Keratinocyte (primary cell): ENCODE results near the gene HOXB6. TPM values are rescaled to one million over a fixed set of nuclear protein-coding genes. Genes with fewer than 3 reads are reported as not detected.

ENCODE experiments used
- DNase-seq: peaks from one replicate; pipeline ENCODE4 v3.0.0-alpha.2; 2011; ENCODE audit warnings: low read depth, missing footprints, low spot score
- FAIRE-seq: peaks from 2 replicates; lab custom pipeline; 2011; peaks lifted over from hg19 to GRCh38; lab: Jason Lieb, UNC
- H2AFZ ChIP-seq: 2 replicates; pipeline ENCODE4 v1.6.0; 2012; ENCODE audit warnings: low read length, control low read depth, inconsistent platforms; ENCODE audit not compliant: control insufficient read depth
- H3K27ac ChIP-seq: 2 replicates; pipeline ENCODE4 v1.5.1; 2011; ENCODE audit warnings: low read length; ENCODE audit not compliant: control insufficient read depth, insufficient read depth
- H3K27me3 ChIP-seq: 3 replicates; pipeline ENCODE4 v1.6.0; 2011; ENCODE audit warnings: low read length; ENCODE audit not compliant: control insufficient read depth, insufficient read depth; ENCODE audit errors: extremely low read depth
- H3K36me3 ChIP-seq, 2 experiments: 2 replicates in 1 of 2; 3 replicates in 1 of 2; pipeline ENCODE4 v1.5.1; 2011; ENCODE audit warnings: low read length in 2 of 2, mild to moderate bottlenecking in 1 of 2; ENCODE audit not compliant: control insufficient read depth in 2 of 2, insufficient read depth in 2 of 2; ENCODE audit errors: extremely low read depth in 1 of 2
- H3K4me1 ChIP-seq: 3 replicates; pipeline ENCODE4 v1.5.1; 2011; ENCODE audit warnings: low read length; ENCODE audit not compliant: control insufficient read depth, insufficient read depth; ENCODE audit errors: extremely low read depth
- H3K4me2 ChIP-seq: 3 replicates; pipeline ENCODE4 v1.6.0; 2011; ENCODE audit warnings: low read depth, low read length; ENCODE audit not compliant: control insufficient read depth, insufficient read depth; ENCODE audit errors: extremely low read depth
- H3K4me3 ChIP-seq, 3 experiments: fragments of 200-600 bp in 1 of 3; sonication (generic) in 1 of 3; 2 replicates in 2 of 3; 3 replicates in 1 of 3; pipeline ENCODE4 v1.5.1; 2011 to 2016; ENCODE audit warnings: low read length in 3 of 3, mild to moderate bottlenecking in 3 of 3, control low read depth in 2 of 3, inconsistent platforms in 1 of 3, low read depth in 1 of 3, mixed read lengths in 1 of 3, mixed run types in 1 of 3, moderate library complexity in 1 of 3; ENCODE audit not compliant: control insufficient read depth in 2 of 3, insufficient read depth in 2 of 3; ENCODE audit errors: extremely low read depth in 1 of 3
- H3K79me2 ChIP-seq: 2 replicates; pipeline ENCODE4 v1.6.0; 2012; ENCODE audit warnings: low read length; ENCODE audit not compliant: control insufficient read depth, insufficient read depth
- H3K9ac ChIP-seq: 3 replicates; pipeline ENCODE4 v1.6.0; 2011; ENCODE audit warnings: low read length; ENCODE audit not compliant: control insufficient read depth, insufficient read depth; ENCODE audit errors: extremely low read depth
- H3K9me1 ChIP-seq: 3 replicates; pipeline ENCODE4 v1.6.0; 2011; ENCODE audit warnings: low read length; ENCODE audit not compliant: control insufficient read depth, insufficient read depth; ENCODE audit errors: extremely low read depth
- H3K9me3 ChIP-seq: 2 replicates; pipeline ENCODE4 v1.5.1; 2012; ENCODE audit warnings: low read depth, low read length; ENCODE audit not compliant: control insufficient read depth
- H4K20me1 ChIP-seq: 3 replicates; pipeline ENCODE4 v1.6.0; 2011; ENCODE audit warnings: low read length; ENCODE audit not compliant: control insufficient read depth, insufficient read depth; ENCODE audit errors: extremely low read depth
- EZH2 ChIP-seq: IDR thresholded peaks from one replicate; pipeline ENCODE4 v1.6.1; 2012; ENCODE audit warnings: inconsistent platforms, mild to moderate bottlenecking, low read length, moderate library complexity
- dilution Hi-C: fragments of 300-500 bp; cut with MboI; formaldehyde crosslinking; loops from one replicate; pipeline ENCODE4 v1.7.0; 2020; ENCODE audit warnings: low sequenced_read_pairs; ENCODE audit not compliant: extremely low pct_ligation_motif_present
- polyA plus RNA-seq, 5 experiments: library from polyadenylated mRNA; depleted of rRNA in 3 of 5; stranded (reverse) in 3 of 5; stranded (forward) in 1 of 5; unstranded in 1 of 5; fragments of >200 nt; gene quantifications; 1 replicate in 1 of 5; 2 replicates in 3 of 5; 3 replicates in 1 of 5; pipeline versions ENCODE4 v1.2.1 to v1.2.3, GENCODE V29; 2011 to 2012; ENCODE audit warnings: missing spikeins in 2 of 5, low read depth in 1 of 5, low replicate concordance in 1 of 5
- TF ChIP-seq, protein P1 (sequence below), 3 experiments: IDR thresholded peaks in 1 of 3; conservative IDR thresholded peaks in 1 of 3; optimal IDR thresholded peaks in 1 of 3; 2 replicates in 2 of 3; 3 replicates in 1 of 3; pipeline versions ENCODE3 to v1.5.1; 2011; ENCODE audit warnings: low read length in 3 of 3, mild to moderate bottlenecking in 3 of 3, moderate library complexity in 2 of 3, control low read depth in 1 of 3, inconsistent platforms in 1 of 3; ENCODE audit not compliant: insufficient read depth in 2 of 3; ENCODE audit errors: extremely low read depth in 1 of 3

Gene HOXB6
- polyA plus RNA-seq, 1 donor (not counting 4 experiments of a cell fraction or from before 2014, with no cell fraction given), result 0.62 TPM

DNA sequence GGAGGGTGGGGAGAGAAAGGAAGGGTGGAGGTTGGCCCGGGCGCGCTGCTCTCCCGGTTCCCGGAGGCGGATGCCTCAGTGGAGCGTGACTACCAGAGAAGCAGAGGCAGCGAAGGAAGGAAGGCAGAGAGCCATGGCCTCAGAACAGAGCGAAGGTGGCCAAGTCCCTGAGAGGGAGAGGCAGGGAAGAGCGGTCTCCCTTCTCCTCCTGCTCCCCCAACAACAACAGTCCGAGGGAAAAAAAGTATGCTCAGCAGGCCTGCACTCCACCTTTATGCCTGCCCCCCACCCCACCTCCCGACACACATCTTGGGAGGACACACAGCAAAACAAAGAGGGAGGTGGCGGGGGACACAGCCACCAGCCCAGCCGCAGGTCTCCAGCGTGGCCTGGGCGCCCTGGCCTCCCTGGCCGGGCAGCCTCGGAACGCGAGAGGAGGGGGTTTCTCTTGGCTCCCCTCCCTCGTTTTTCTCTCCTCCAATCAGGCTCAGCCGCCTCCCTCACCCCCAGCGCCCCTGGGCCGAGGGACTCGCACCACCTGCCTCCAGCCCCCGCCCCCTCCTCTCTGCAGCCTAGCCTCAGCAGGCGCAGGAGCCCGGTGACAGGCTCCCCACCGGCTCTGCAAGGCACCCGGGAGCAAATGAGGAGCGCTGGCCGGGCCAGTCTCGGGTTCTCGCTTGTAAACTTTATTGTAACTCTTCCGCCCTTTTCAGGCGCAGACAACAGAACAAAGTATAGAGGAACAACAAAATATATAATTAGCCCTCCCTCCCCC lies 7.1 kb upstream of the HOXB6 start:
- peaks cover 8% of the 10 kb centered on the region for H3K4me1 ChIP-seq
- no peaks in the 10 kb centered on the region for H3K36me3 ChIP-seq
- H3K27me3 ChIP-seq, result peaks cover 90% of the 10 kb centered on the region
- peak overlapping the region in 1 of 3 experiments; percentile 51 for H3K4me3 ChIP-seq
- no peak overlapping the region for H3K9ac ChIP-seq
- no peaks in the 10 kb centered on the region for H3K9me3 ChIP-seq
- H3K27ac ChIP-seq, result no peak overlapping the region
- FAIRE-seq (no peak), DNase-seq (no peak)
- no peaks in the 10 kb centered on the region for H3K79me2 ChIP-seq
- no peak overlapping the region for H2AFZ ChIP-seq
- H3K9me1 ChIP-seq, result peaks cover 2% of the 10 kb centered on the region
- TF ChIP-seq, protein P1, sequence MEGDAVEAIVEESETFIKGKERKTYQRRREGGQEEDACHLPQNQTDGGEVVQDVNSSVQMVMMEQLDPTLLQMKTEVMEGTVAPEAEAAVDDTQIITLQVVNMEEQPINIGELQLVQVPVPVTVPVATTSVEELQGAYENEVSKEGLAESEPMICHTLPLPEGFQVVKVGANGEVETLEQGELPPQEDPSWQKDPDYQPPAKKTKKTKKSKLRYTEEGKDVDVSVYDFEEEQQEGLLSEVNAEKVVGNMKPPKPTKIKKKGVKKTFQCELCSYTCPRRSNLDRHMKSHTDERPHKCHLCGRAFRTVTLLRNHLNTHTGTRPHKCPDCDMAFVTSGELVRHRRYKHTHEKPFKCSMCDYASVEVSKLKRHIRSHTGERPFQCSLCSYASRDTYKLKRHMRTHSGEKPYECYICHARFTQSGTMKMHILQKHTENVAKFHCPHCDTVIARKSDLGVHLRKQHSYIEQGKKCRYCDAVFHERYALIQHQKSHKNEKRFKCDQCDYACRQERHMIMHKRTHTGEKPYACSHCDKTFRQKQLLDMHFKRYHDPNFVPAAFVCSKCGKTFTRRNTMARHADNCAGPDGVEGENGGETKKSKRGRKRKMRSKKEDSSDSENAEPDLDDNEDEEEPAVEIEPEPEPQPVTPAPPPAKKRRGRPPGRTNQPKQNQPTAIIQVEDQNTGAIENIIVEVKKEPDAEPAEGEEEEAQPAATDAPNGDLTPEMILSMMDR (optimal IDR thresholded peaks at IDR 0.05 in 1 of 3, IDR thresholded peaks at IDR 0.05 in 1 of 3, conservative IDR thresholded peaks at IDR 0.05 in 1 of 3; ENCODE audit: extremely low read depth in 1 of 3, insufficient read depth in 2 of 3, low read length in 3 of 3), result no peak
- TF ChIP-seq EZH2, result peak; percentile 53
- peak overlapping the region; percentile 9 for H3K4me2 ChIP-seq
- dilution Hi-C loops, result no loop called here
- no peaks in the 10 kb centered on the region for H4K20me1 ChIP-seq

DNA sequence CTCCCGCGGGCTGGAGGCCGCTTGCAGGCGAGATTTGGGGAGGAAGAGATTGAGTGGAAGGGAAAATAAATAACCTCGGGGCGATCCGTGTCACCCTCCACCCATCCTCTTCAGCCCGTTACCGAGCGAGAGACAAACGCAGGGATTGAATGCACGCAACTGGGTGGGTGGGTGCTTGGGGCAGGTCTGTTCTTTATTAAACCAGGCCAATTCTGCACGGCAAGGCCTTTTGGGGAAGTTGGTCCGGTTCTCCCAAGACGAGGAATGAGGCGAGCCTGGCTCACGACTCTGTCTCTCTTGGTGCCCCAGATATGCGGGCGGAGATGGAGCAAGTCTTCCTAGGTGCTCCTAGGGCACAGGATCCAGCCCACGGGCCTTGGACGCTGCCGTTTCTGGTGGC lies 6.4 kb upstream of the HOXB6 start:
- no peaks in the 10 kb centered on the region for H4K20me1 ChIP-seq
- H3K27me3 ChIP-seq, result peaks cover 90% of the 10 kb centered on the region
- DNase-seq, result no peak
- peak overlapping the region; percentile 84 for H2AFZ ChIP-seq
- no peak for TF ChIP-seq EZH2
- TF ChIP-seq, protein P1 (optimal IDR thresholded peaks at IDR 0.05 in 1 of 3, IDR thresholded peaks at IDR 0.05 in 1 of 3, conservative IDR thresholded peaks at IDR 0.05 in 1 of 3; ENCODE audit: extremely low read depth in 1 of 3, insufficient read depth in 2 of 3, low read length in 3 of 3), result no peak
- no peaks in the 10 kb centered on the region for H3K36me3 ChIP-seq
- H3K9me1 ChIP-seq, result peaks cover 2% of the 10 kb centered on the region
- H3K4me2 ChIP-seq, result peak overlapping the region; percentile 90
- dilution Hi-C loops, result no loop called here
- no peaks in the 10 kb centered on the region for H3K79me2 ChIP-seq
- no peaks in the 10 kb centered on the region for H3K9me3 ChIP-seq
- no peak for FAIRE-seq
- peak overlapping the region; percentile 51 to 78 (median 67) for H3K4me3 ChIP-seq
- H3K27ac ChIP-seq, result no peak overlapping the region
- H3K4me1 ChIP-seq, result peaks cover 8% of the 10 kb centered on the region
- peak overlapping the region; percentile 69 for H3K9ac ChIP-seq
